ENCODE measurements around the gene VIPAS39. TPM values are rescaled to one million over a fixed set of nuclear protein-coding genes. Genes with fewer than 3 reads are reported as not detected.

VIPAS39 gene
- total RNA-seq, 3 donors from 2014 or later, result 17.8 to 23.1 (median 18.0) TPM

DNA sequence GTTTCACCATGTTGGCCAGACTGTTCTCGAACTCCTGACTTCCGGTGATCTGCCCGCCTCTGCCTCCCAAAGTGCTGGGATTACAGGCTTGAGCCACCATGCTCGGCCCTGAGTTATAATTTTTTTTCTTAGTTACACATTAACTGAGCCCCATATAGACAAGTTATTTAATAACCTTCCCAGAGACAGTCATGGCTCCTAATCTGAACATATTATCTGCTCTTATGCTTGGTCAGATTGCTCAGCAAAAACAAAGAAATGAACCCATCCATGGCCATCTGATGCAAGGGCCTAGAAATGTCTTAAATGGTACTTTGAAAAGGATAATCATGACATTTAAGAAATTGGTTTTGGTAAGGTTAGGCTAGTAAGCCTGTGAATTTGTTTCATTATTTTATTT, 67.2 kb downstream of the VIPAS39 start:
- TF ChIP-seq, protein P1, sequence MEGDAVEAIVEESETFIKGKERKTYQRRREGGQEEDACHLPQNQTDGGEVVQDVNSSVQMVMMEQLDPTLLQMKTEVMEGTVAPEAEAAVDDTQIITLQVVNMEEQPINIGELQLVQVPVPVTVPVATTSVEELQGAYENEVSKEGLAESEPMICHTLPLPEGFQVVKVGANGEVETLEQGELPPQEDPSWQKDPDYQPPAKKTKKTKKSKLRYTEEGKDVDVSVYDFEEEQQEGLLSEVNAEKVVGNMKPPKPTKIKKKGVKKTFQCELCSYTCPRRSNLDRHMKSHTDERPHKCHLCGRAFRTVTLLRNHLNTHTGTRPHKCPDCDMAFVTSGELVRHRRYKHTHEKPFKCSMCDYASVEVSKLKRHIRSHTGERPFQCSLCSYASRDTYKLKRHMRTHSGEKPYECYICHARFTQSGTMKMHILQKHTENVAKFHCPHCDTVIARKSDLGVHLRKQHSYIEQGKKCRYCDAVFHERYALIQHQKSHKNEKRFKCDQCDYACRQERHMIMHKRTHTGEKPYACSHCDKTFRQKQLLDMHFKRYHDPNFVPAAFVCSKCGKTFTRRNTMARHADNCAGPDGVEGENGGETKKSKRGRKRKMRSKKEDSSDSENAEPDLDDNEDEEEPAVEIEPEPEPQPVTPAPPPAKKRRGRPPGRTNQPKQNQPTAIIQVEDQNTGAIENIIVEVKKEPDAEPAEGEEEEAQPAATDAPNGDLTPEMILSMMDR (IDR thresholded peaks at IDR 0.05), result no peak
- peak; percentile 90 for ATAC-seq
- DNase-seq, result no peak
- Histone ChIP-seq H3K4me3 (no peak overlapping the region), H3K36me3 (ENCODE audit: low read depth) (no peaks in the 10 kb centered on the region), H3K9me3 (no peaks in the 10 kb centered on the region), H3K4me1 (ENCODE audit: low read depth) (no peaks in the 10 kb centered on the region)
- intact Hi-C loops (cut with DNase I, micrococcal nuclease), result no loop called here

DNA sequence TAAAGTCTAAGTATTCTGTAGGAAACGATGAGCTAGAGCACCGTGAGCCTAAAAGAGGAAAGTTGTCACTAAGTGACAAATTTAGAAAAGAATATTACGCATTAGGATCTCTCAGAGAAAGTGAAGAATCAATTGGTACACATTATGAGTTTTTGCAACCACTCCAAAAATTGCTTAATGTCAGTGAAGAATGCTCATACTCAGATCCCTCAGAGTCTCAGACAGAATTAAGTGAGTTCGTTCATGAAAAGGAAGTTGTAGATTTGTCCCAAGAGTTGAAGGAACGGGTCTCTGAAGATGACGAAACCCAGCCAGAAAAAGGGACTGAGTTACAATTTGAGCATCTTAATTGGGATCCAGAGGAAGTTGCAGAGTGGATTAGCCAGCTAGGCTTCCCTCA, 78.7 kb downstream of the VIPAS39 start:
- DNase-seq (no peak), ATAC-seq (no peak)
- TF ChIP-seq, protein P1 (IDR thresholded peaks at IDR 0.05), result no peak
- peaks cover 7% of the 10 kb centered on the region for H3K4me1 ChIP-seq (ENCODE audit: low read depth)
- H3K4me3 ChIP-seq, result no peak overlapping the region
- no peaks in the 10 kb centered on the region for H3K9me3 ChIP-seq
- H3K36me3 ChIP-seq (ENCODE audit: low read depth), result no peaks in the 10 kb centered on the region
- intact Hi-C loops (cut with DNase I, micrococcal nuclease), result no loop called here

DNA sequence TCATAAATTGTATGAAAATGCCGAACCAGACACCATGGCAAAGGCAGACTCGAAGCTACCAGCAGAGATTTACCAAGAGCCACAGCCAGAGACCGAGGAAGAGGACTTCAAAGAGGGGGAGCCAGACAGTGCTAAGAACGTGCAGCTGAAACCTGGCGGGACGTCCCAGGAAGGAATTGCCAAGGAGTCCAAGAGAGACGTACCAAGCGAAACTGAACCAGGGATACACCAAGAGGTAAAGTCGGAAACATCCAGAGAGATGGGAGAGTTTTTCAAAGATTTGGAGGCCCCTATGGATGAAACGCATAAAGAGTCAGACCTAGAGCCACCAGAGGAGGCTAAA, 79.9 kb downstream of the VIPAS39 start:
- Histone ChIP-seq H3K36me3 (ENCODE audit: low read depth) (no peaks in the 10 kb centered on the region), H3K9me3 (no peaks in the 10 kb centered on the region), H3K4me1 (ENCODE audit: low read depth) (peaks cover 7% of the 10 kb centered on the region), H3K4me3 (no peak overlapping the region)
- DNase-seq, result no peak
- intact Hi-C loops (cut with DNase I, micrococcal nuclease), result no loop called here
- peak; percentile 2 for ATAC-seq
- TF ChIP-seq, protein P1 (IDR thresholded peaks at IDR 0.05), result no peak

DNA sequence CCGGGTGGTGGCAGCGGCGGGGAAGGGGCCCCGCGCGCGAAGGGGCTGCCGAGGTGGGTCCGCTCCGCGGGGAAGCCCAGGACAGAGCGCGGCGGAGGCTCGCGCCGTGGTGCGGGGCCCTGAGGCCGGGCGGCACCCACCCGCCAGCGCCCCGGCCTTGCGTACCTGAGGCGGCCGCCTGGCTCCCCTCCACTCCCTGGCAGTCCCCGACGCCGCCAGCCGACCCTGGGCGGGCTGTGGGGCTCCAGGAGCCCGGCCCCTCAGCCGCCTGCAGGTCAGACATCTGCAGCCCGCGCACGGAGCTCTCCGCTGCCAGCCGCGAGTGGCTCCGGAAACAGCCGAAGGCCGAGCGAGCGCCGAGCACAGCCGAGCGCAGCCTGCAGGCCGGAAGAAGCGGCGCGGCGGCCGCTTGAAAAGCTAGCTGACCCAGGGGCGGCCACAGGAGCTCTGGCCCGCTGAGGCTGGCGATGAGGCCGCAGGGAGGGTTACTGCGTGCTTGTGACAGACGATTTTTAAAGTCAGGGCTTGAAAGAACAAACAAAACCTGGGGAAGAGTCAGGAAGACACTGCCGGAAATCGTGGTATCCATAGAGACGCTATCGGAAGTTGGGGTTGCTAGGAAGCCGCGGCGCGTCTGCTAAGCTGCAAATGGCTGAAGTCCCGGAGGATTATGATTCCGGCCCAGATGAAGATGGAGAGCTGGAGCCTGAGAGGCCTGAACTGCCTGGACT, 80.5 kb downstream of the VIPAS39 start, which contains the start of the genes SAMD15 and TMED8:
Gene SAMD15, plus strand, starts transcription at position 609 of the 731 bp plus-strand sequence. Its CDS starts 40 bp downstream, at position 649.
Gene TMED8, minus strand, starts transcription at position 324 of the 731 bp plus-strand sequence. Its CDS starts 41 bp downstream, at position 283.
- peak; percentile 88 to 91 (median 90) for DNase-seq
- Histone ChIP-seq H3K4me3 (peak within 1 kb of the TSS; percentile 75), H3K36me3 (ENCODE audit: low read depth) (no peaks in the 10 kb centered on the region), H3K4me1 (ENCODE audit: low read depth) (peaks cover 7% of the 10 kb centered on the region), H3K9me3 (no peaks in the 10 kb centered on the region)
- peak; percentile 99 for ATAC-seq
- intact Hi-C loops (cut with DNase I, micrococcal nuclease), result no loop called here
- TF ChIP-seq, protein P1 (IDR thresholded peaks at IDR 0.05), result no peak

Other genes with a start within 250 kb of the VIPAS39 start
- 1 to 10 TPM in 1 of 3 donors, under 1 TPM in 1, not detected in 1; 0.14 to 5.3 TPM for gene NGB, start 186.4 kb downstream of the VIPAS39 start, total RNA-seq
- 10 to 100 TPM; 22.9 to 28.5 (median 23.2) TPM for gene POMT2, start 136.7 kb downstream of the VIPAS39 start, total RNA-seq
- 10 to 100 TPM; 15.6 to 42.5 (median 37.1) TPM for gene GSTZ1, start 136.6 kb downstream of the VIPAS39 start, total RNA-seq
- 10 to 100 TPM in 1 of 3 donors, 1 to 10 TPM in 2; 6.5 to 15.6 (median 7.7) TPM for gene TMED8, start 80.5 kb downstream of the VIPAS39 start, total RNA-seq
- gene SAMD15, start 80.2 kb downstream of the VIPAS39 start, total RNA-seq, result under 1 TPM; 0.29 to 0.66 (median 0.43) TPM
- gene NOXRED1, start 34.1 kb downstream of the VIPAS39 start, total RNA-seq, result 1 to 10 TPM in 1 of 3 donors, under 1 TPM in 2; 0.82 to 1.1 (median 0.82) TPM
- gene AHSA1, start 492 bp upstream of the VIPAS39 start, total RNA-seq, result 100 to 1,000 TPM; 102 to 160 (median 116) TPM
- under 1 TPM in 2 of 3 donors, not detected in 1; 0.10 to 0.98 TPM for gene ISM2, start 41.2 kb upstream of the VIPAS39 start, total RNA-seq
- 10 to 100 TPM; 43.2 to 67.1 (median 58.6) TPM for gene SPTLC2, start 159.0 kb upstream of the VIPAS39 start, total RNA-seq